K562 (cell line): ENCODE measurements around the gene SQOR. TPM values are rescaled to one million over a fixed set of nuclear protein-coding genes. Genes with fewer than 3 reads are reported as not detected.

Source experiments
- ATAC-seq: fragments of 200-7000 bp; cut with Tn5 transposase; 3 replicates; pipeline ENCODE4 v1.9.1; 2020; ENCODE audit warnings: moderate library complexity
- BruUV-seq: library from RNA; stranded (reverse); fragments of 400-500 nt; replicated peaks from 2 replicates; lab custom pipeline; 2021; lab: Mats Ljungman, UMichigan
- CTCF ChIA-PET: fragments of 300-600 bp; formaldehyde crosslinking; extraction: SDS; loops from one replicate; lab custom pipeline; 2021; ENCODE audit warnings: low intra/inter-chr PET ratio; lab: Yijun Ruan, JAX
- POLR2A ChIA-PET: fragments of 300-600, 350-650 bp; sonication (Branson Sonifier 250); formaldehyde crosslinking; extraction: SDS; loops from one replicate; lab custom pipeline; 2021; ENCODE audit warnings: antibody characterized with exemption, inconsistent platforms; lab: Yijun Ruan, JAX
- DNase-seq, 4 experiments: peaks; one replicate each; pipeline versions ENCODE4 v3.0.0 to v3.0.0-alpha.2; 2011 to 2018; ENCODE audit warnings: low spot score in 3 of 4, mixed read lengths in 3 of 4; ENCODE audit errors: extremely low read depth in 1 of 4
- FAIRE-seq: peaks from 2 replicates; lab custom pipeline; 2011; peaks lifted over from hg19 to GRCh38; lab: Jason Lieb, UNC
- H2AFZ ChIP-seq: 2 replicates; pipeline ENCODE4 v1.6.0; 2011; ENCODE audit warnings: low read depth, low read length, control low read depth, inconsistent platforms
- H3K27ac ChIP-seq: fragments of 200-600 bp; 3 replicates; pipeline ENCODE4 v1.8.0; 2011; ENCODE audit warnings: low read depth, mild to moderate bottlenecking, control low read depth, inconsistent platforms, low read length, moderate library complexity, mixed read lengths; ENCODE audit errors: extremely low read depth
- H3K27me3 ChIP-seq, 2 experiments: fragments of 300-600 bp in 1 of 2; 2 replicates in 1 of 2; 3 replicates in 1 of 2; pipeline versions ENCODE4 v1.6.0 to v1.8.0; 2011; ENCODE audit warnings: inconsistent platforms in 2 of 2, low read length in 2 of 2, mild to moderate bottlenecking in 1 of 2, mixed read lengths in 1 of 2, moderate library complexity in 1 of 2; ENCODE audit not compliant: control insufficient read depth in 2 of 2, insufficient read depth in 2 of 2
- H3K36me3 ChIP-seq: fragments of 300-600 bp; 3 replicates; pipeline ENCODE4 v1.8.0; 2011; ENCODE audit warnings: mild to moderate bottlenecking, low read length, inconsistent platforms; ENCODE audit not compliant: control insufficient read depth, insufficient read depth
- H3K4me1 ChIP-seq, 2 experiments: fragments of 200-600 bp in 1 of 2; replicated peaks in 1 of 2; 2 replicates in 1 of 2; 3 replicates in 1 of 2; pipeline versions ENCODE4 v1.5.1 to v1.8.0; 2011; ENCODE audit warnings: inconsistent platforms in 2 of 2, low read length in 2 of 2, mild to moderate bottlenecking in 1 of 2, mixed read lengths in 1 of 2, moderate library complexity in 1 of 2; ENCODE audit not compliant: control insufficient read depth in 2 of 2, insufficient read depth in 2 of 2
- H3K4me2 ChIP-seq: 2 replicates; pipeline ENCODE4 v1.6.1; 2011; ENCODE audit warnings: low read length, control low read depth, inconsistent platforms, mixed read lengths; ENCODE audit not compliant: insufficient read depth
- H3K4me3 ChIP-seq: fragments of 200-600 bp; sonication (generic), shearing (Covaris generic); 2 replicates; pipeline ENCODE4 v1.5.1; 2016; ENCODE audit warnings: control low read depth, inconsistent platforms
- H3K79me2 ChIP-seq: fragments of 200-600 bp; 3 replicates; pipeline ENCODE4 v1.8.0; 2011; ENCODE audit warnings: low read length, inconsistent platforms; ENCODE audit not compliant: control insufficient read depth, insufficient read depth
- H3K9ac ChIP-seq, 2 experiments: 2 replicates each; pipeline versions ENCODE4 v1.6.0 to v1.6.1; 2011; ENCODE audit warnings: low read depth in 2 of 2, low read length in 2 of 2, control low read depth in 1 of 2, inconsistent platforms in 1 of 2, mild to moderate bottlenecking in 1 of 2, mixed read lengths in 1 of 2; ENCODE audit not compliant: insufficient read depth in 1 of 2
- H3K9me1 ChIP-seq: one replicate; pipeline ENCODE4 v1.6.0; 2011; ENCODE audit warnings: inconsistent platforms, mild to moderate bottlenecking, low read length, moderate library complexity; ENCODE audit not compliant: control insufficient read depth, insufficient read depth
- H3K9me3 ChIP-seq: replicated peaks from 2 replicates; pipeline ENCODE4 v1.5.1; 2011; ENCODE audit warnings: low read depth, low read length, inconsistent platforms; ENCODE audit not compliant: control insufficient read depth, insufficient read depth
- H4K20me1 ChIP-seq: replicated peaks from 2 replicates; pipeline ENCODE4 v1.6.1; 2011; ENCODE audit warnings: low read length, inconsistent platforms, mixed read lengths; ENCODE audit not compliant: control insufficient read depth, insufficient read depth
- GATA2 ChIP-seq: sonication (generic); formaldehyde crosslinking; IDR thresholded peaks from 2 replicates; pipeline ENCODE4 v1.4.0; 2020; ENCODE audit warnings: mild to moderate bottlenecking, missing genetic modification reagents
- GATAD2A ChIP-seq: fragments of 450-650 bp; IDR thresholded peaks from 2 replicates; pipeline ENCODE4 v1.6.1; 2017
- JUNB ChIP-seq: fragments of 450-650 bp; formaldehyde crosslinking; conservative IDR thresholded peaks from 2 replicates; pipeline ENCODE4 v1.4.0; 2020; ENCODE audit warnings: mild to moderate bottlenecking
- NCOA1 ChIP-seq: fragments of 450-650 bp; IDR thresholded peaks from 2 replicates; pipeline ENCODE4 v1.6.1; 2016; ENCODE audit warnings: low read depth
- NRF1 ChIP-seq, 2 experiments: fragments of 450-650 bp; IDR thresholded peaks in 1 of 2; conservative IDR thresholded peaks in 1 of 2; 2 replicates each; pipeline ENCODE4 v1.6.1; 2014; ENCODE audit warnings: mild to moderate bottlenecking in 2 of 2
- WGBS: fragments of 100-300 bp; shearing (Covaris generic); methylation state at CpG from one replicate; pipeline ENCODE4 v1.1.6; 2016; ENCODE audit warnings: low coverage, mixed read lengths; ENCODE audit not compliant: insufficient coverage; ENCODE audit errors: missing lambda C conversion rate; 5-methylcytosine and 5-hydroxymethylcytosine counted together
- in situ Hi-C: fragments of 300-500 bp; cut with MboI; formaldehyde crosslinking; loops from 4 replicates; pipeline ENCODE4 v1.15.0; 2018; ENCODE audit warnings: inconsistent platforms, mixed read lengths
- intact Hi-C: fragments of 100-400 bp; cut with micrococcal nuclease; formaldehyde crosslinking; loops from 2 replicates; pipeline ENCODE4 v1.14.2; 2022
- polyA plus RNA-seq, 8 experiments: library from polyadenylated mRNA; depleted of rRNA in 4 of 8; stranded (reverse) in 5 of 8; unstranded in 3 of 8; fragments of >200 nt; fragmentation: Nextera tagmentation in 2 of 8; fragmentation: Illumina TruSeq in 1 of 8; extraction: Ambion mirVana in 2 of 8; extraction: Trizol in 1 of 8; gene quantifications; 2 replicates each; pipeline versions ENCODE4 v1.2.1 to v1.2.3, GENCODE V29; 2011 to 2014; ENCODE audit warnings: inconsistent platforms in 1 of 8, missing spikeins in 1 of 8
- total RNA-seq, 7 experiments: library from RNA; depleted of rRNA in 6 of 7; stranded (reverse); fragments of >200 nt in 6 of 7; fragmentation: Illumina TruSeq in 2 of 7; extraction: Trizol in 2 of 7; gene quantifications; 2 replicates each; pipeline versions ENCODE4 v1.2.1 to v1.2.3, GENCODE V29; 2011 to 2021; ENCODE audit warnings: low replicate concordance in 1 of 7
- TF ChIP-seq, protein P1 (sequence below): conservative IDR thresholded peaks from 2 replicates; pipeline ENCODE4 v1.6.1; 2011; ENCODE audit warnings: low read depth, mild to moderate bottlenecking, low read length; ENCODE audit not compliant: control insufficient read depth
- TF ChIP-seq, protein P2 (sequence below): fragments of 250-450 bp; sonication (Bioruptor Pico); IDR thresholded peaks from 2 replicates; pipeline ENCODE4 v1.6.1; 2021; ENCODE audit warnings: mild to moderate bottlenecking

SQOR gene
- total and polyA plus RNA-seq, 9 of the 15 experiments (the other 6 are each of a cell fraction or from before 2014, with no cell fraction given): 0.32 to 1.6 (median 1.1) TPM

DNA sequence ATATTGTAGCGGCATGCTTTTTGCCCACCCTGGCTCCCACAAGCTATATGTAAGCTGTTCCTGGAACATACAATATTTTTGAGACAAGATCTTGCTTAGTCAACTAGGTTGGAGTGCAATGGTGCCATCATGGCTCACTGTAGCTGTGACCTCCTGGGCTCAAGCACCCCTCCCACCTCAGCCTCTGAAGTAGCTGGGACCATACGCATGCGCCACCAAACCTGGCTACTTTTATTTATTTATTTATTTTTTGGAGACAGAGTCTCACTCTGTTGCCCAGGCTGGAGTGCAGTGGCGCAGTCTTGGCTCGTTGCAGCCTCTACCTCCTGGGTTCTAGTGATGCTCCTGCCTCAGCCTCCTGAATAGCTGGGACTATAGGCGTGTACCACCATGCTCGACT, 6.7 kb upstream of the SQOR start:
- no peak for DNase-seq
- Histone ChIP-seq H3K9ac (no peak overlapping the region), H3K9me1 (no peaks in the 10 kb centered on the region), H4K20me1 (no peaks in the 10 kb centered on the region), H2AFZ (no peak overlapping the region), H3K4me2 (no peak overlapping the region), H3K27ac (no peak overlapping the region), H3K4me3 (no peak overlapping the region), H3K36me3 (no peaks in the 10 kb centered on the region), H3K79me2 (no peaks in the 10 kb centered on the region), H3K27me3 (no peaks in the 10 kb centered on the region; a peak in 2 of 5 replicates), H3K9me3 (no peaks in the 10 kb centered on the region)
- in situ Hi-C loops: no loop called here
- no peak for ATAC-seq
- POLR2A ChIA-PET: interaction anchor here (0.8 to 1.0 kb wide), 2 partner anchors 10 to 23 kb away, joined by 3 read pairs; no protein-coding TSS in a partner anchor
- BruUV-seq: no TSS peak
- TF ChIP-seq, protein P1, sequence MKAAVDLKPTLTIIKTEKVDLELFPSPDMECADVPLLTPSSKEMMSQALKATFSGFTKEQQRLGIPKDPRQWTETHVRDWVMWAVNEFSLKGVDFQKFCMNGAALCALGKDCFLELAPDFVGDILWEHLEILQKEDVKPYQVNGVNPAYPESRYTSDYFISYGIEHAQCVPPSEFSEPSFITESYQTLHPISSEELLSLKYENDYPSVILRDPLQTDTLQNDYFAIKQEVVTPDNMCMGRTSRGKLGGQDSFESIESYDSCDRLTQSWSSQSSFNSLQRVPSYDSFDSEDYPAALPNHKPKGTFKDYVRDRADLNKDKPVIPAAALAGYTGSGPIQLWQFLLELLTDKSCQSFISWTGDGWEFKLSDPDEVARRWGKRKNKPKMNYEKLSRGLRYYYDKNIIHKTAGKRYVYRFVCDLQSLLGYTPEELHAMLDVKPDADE: no peak
- TF ChIP-seq, protein P2, sequence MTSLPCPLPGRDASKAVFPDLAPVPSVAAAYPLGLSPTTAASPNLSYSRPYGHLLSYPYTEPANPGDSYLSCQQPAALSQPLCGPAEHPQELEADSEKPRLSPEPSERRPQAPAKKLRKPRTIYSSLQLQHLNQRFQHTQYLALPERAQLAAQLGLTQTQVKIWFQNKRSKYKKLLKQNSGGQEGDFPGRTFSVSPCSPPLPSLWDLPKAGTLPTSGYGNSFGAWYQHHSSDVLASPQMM (CRISPR knock-in tag): no peak
- TF ChIP-seq NRF1 (conservative IDR thresholded peaks at IDR 0.05 in 1 of 2, IDR thresholded peaks at IDR 0.05 in 1 of 2) (peak; percentile 79 to 80), GATAD2A (no peak), NCOA1 (no peak), JUNB (no peak), GATA2 (no peak)
- TF ChIP-seq, all 486 proteins: peak for 1
- H3K4me1 ChIP-seq: no peaks in the 10 kb centered on the region
- FAIRE-seq: no peak
- intact Hi-C loops: no loop called here
- CTCF ChIA-PET: no interaction called here
- WGBS: 4% methylated on average over 7 of the region's 7 CpGs
